ENCODE measurements around the gene TMEM167A. TPM values are rescaled to one million over a fixed set of nuclear protein-coding genes. Genes with fewer than 3 reads are reported as not detected.

Gene TMEM167A
- total and polyA plus RNA-seq, 2 of the 8 experiments (the other 6 are each of a cell fraction or from before 2014, with no cell fraction given) = 50.6 to 178 TPM

- Histone ChIP-seq H3K18ac (ENCODE audit: extremely low read depth, low read length) (no peak overlapping the region), H3K79me1 (ENCODE audit: low read depth, low read length) (no peaks in the 10 kb centered on the region), H2AK5ac (ENCODE audit: low read depth, low read length) (no peak overlapping the region), H3K36me3 (ENCODE audit: control insufficient read depth in 2 of 4, insufficient read depth in 4 of 4, low read length in 3 of 4) (peaks cover 0 to 4% (median 0%) of the 10 kb centered on the region in 4 experiments; a peak in 1 of 8 replicates), H3K4ac (replicated peaks; ENCODE audit: insufficient read length, low read depth, low read length) (no peak overlapping the region), H3K4me3 (ENCODE audit: extremely low read depth in 1 of 4, insufficient read depth in 2 of 4, low read depth in 3 of 4, low read length in 4 of 4) (no peak overlapping the region), H2BK5ac (ENCODE audit: low read depth, low read length) (no peak overlapping the region), H3K14ac (ENCODE audit: insufficient read length) (no peak overlapping the region), H3K27ac (ENCODE audit: low read depth, low read length) (no peak overlapping the region), H3K4me2 (ENCODE audit: insufficient read depth in 1 of 2, low read depth in 2 of 2, low read length in 2 of 2) (no peak overlapping the region), H2BK15ac (ENCODE audit: low read length) (no peak overlapping the region), H3K4me1 (replicated peaks in 1 of 4; ENCODE audit: control insufficient read depth in 3 of 4, insufficient read depth in 4 of 4, low read length in 3 of 4) (peaks cover 2 to 5% (median 4%) of the 10 kb centered on the region in 4 experiments; a peak in 4 of 7 replicates), H4K5ac (ENCODE audit: insufficient read length, low read depth, low read length) (no peak overlapping the region), H4K20me1 (replicated peaks in 1 of 2; ENCODE audit: control insufficient read depth in 1 of 2, insufficient read depth in 2 of 2, low read length in 2 of 2) (no peaks in the 10 kb centered on the region), H3K27me3 (replicated peaks in 1 of 4; ENCODE audit: control insufficient read depth in 3 of 4, extremely low read depth in 1 of 4, insufficient read depth in 3 of 4, low read length in 3 of 4) (no peaks in the 10 kb centered on the region), H4K91ac (replicated peaks; ENCODE audit: insufficient read length, low read length) (no peak overlapping the region), H3K9ac (replicated peaks in 1 of 4; ENCODE audit: extremely low read depth in 1 of 4, low read depth in 3 of 4, low read length in 3 of 4) (no peak overlapping the region), H3K23me2 (ENCODE audit: low read depth, low read length) (no peaks in the 10 kb centered on the region), H3K79me2 (ENCODE audit: control insufficient read depth in 1 of 2, insufficient read depth in 2 of 2, low read length in 2 of 2) (no peaks in the 10 kb centered on the region), H3K56ac (replicated peaks; ENCODE audit: insufficient read length, low read depth, low read length) (no peak overlapping the region), H2BK120ac (replicated peaks; ENCODE audit: low read depth, low read length) (no peak overlapping the region), H4K8ac (ENCODE audit: extremely low read depth, insufficient read depth, low read length) (no peak overlapping the region), H3K9me3 (ENCODE audit: insufficient read depth in 2 of 2, low read depth in 1 of 2, low read length in 1 of 2) (no peaks in the 10 kb centered on the region), H2AFZ (ENCODE audit: low read length) (no peak overlapping the region), H2BK12ac (ENCODE audit: low read depth, low read length) (no peak overlapping the region), H2BK20ac (ENCODE audit: low read length) (no peak overlapping the region), H3K23ac (ENCODE audit: insufficient read length) (no peak overlapping the region)
- CTCF ChIA-PET (ENCODE audit: partially characterized antibody) = no interaction called here
- FAIRE-seq (no peak), DNase-seq (ENCODE audit: low read depth in 1 of 2, low spot score in 2 of 2) (no peak)
- POLR2A ChIA-PET (ENCODE audit: partially characterized antibody) = no interaction called here
- 100% methylated on average over 1 of the region's 1 CpG; no CpG with 5 or more reads in 1 of the 2 experiments for WGBS, 2 experiments (ENCODE audit: extremely low coverage in 1 of 2, insufficient coverage in 1 of 2, insufficient read length in 1 of 2, insufficient replicate concordance in 2 of 2, low coverage in 1 of 2, low lambda C conversion rate in 2 of 2, missing lambda C conversion rate in 1 of 2)
- TF ChIP-seq EZH2 (IDR thresholded peaks at IDR 0.05; ENCODE audit: low read depth, low read length, severe bottlenecking) = no peak
- TF ChIP-seq CBX5 (IDR thresholded peaks at IDR 0.05; ENCODE audit: low read depth, low read length) = no peak
- TF ChIP-seq BCL11A (IDR thresholded peaks at IDR 0.05; ENCODE audit: low read depth in 2 of 2, low read length in 2 of 2) = no peak
- TF ChIP-seq TBP (IDR thresholded peaks at IDR 0.05; ENCODE audit: low read depth, low read length) = no peak
- no peak for TF ChIP-seq USF2 (IDR thresholded peaks at IDR 0.05; ENCODE audit: low read length)
- no peak for TF ChIP-seq SIN3A (conservative IDR thresholded peaks at IDR 0.05 in 1 of 2, IDR thresholded peaks at IDR 0.05 in 1 of 2; ENCODE audit: low read depth in 1 of 2, low read length in 2 of 2)
- TF ChIP-seq CHD1 (IDR thresholded peaks at IDR 0.05; ENCODE audit: low read depth, low read length) = no peak
- TF ChIP-seq CREB1 (IDR thresholded peaks at IDR 0.05) = no peak
- TF ChIP-seq E2F6 (IDR thresholded peaks at IDR 0.05) = no peak
- TF ChIP-seq EP300 (IDR thresholded peaks at IDR 0.05; ENCODE audit: borderline replicate concordance in 1 of 2, low read depth in 2 of 2, low read length in 2 of 2) = no peak
- no peak for TF ChIP-seq ATF3 (IDR thresholded peaks at IDR 0.05; ENCODE audit: insufficient read depth, low read depth, low read length)
Measured at GRCh38 chr5:83009408-83009807, 67.8 kb downstream of the TMEM167A start.

All from H1 (cell line).